HAP-1 (cell line): ENCODE measurements around the gene IGLON5.

Experiments
- DNase-seq, 2 experiments: peaks; one replicate each; pipeline ENCODE4 v3.0.0-alpha.2; 2016 to 2020; ENCODE audit warnings: low spot score in 2 of 2
- H3K27me3 ChIP-seq: fragments of 250-450 bp; sonication (Bioruptor Pico); 2 replicates; pipeline ENCODE4 v1.5.1; 2020; ENCODE audit warnings: low read depth, mild to moderate bottlenecking, moderate library complexity
- H3K36me3 ChIP-seq: fragments of 250-450 bp; sonication (Bioruptor Pico); replicated peaks from 2 replicates; pipeline ENCODE4 v1.5.1; 2020; ENCODE audit warnings: mild to moderate bottlenecking
- H3K4me1 ChIP-seq: fragments of 250-450 bp; sonication (Bioruptor Pico); 2 replicates; pipeline ENCODE4 v1.5.1; 2020; ENCODE audit warnings: mild to moderate bottlenecking
- H3K4me3 ChIP-seq: fragments of 250-450 bp; sonication (Bioruptor Pico); 2 replicates; pipeline ENCODE4 v1.5.1; 2020; ENCODE audit warnings: mild to moderate bottlenecking, moderate library complexity
- H3K9me3 ChIP-seq: fragments of 250-450 bp; sonication (Bioruptor Pico); 2 replicates; pipeline ENCODE4 v1.5.1; 2020; ENCODE audit warnings: mild to moderate bottlenecking, moderate library complexity
- in situ Hi-C: fragments of 300-500 bp; cut with MboI; formaldehyde crosslinking; loops from 3 replicates; pipeline ENCODE4 v1.14.3; 2020; ENCODE audit warnings: low sequenced_read_pairs, inconsistent platforms, mixed read lengths

IGLON5 gene

GRCh38 chr19:51368366-51369282 lies 57.2 kb downstream of the IGLON5 start, which contains the start of gene CLDND2:
Gene CLDND2, minus strand, starts transcription at chr19:51369003. Its CDS starts 426 bp downstream, at chr19:51368577.
- Histone ChIP-seq H3K36me3 (no peaks in the 10 kb centered on the region), H3K27me3 (no peaks in the 10 kb centered on the region), H3K9me3 (no peaks in the 10 kb centered on the region), H3K4me1 (peaks cover 4% of the 10 kb centered on the region; the same call in 1 of the 2 replicates), H3K4me3 (peak within 1 kb of the TSS; percentile 79)
- no peak for DNase-seq
- in situ Hi-C loops: no loop called here

- in situ Hi-C loops: no loop called here
- H3K4me3 ChIP-seq: no peak overlapping the region
Observed at GRCh38 chr19:51370230-51370629, 58.8 kb downstream of the IGLON5 start.

GRCh38 chr19:51371186-51371690 lies 59.8 kb downstream of the IGLON5 start:
- Histone ChIP-seq H3K4me3 (no peak overlapping the region), H3K9me3 (no peaks in the 10 kb centered on the region)

More at GRCh38 chr19:51370230-51370629, 58.8 kb downstream of the IGLON5 start:
- Histone ChIP-seq H3K9me3 (no peaks in the 10 kb centered on the region), H3K36me3 (no peaks in the 10 kb centered on the region), H3K4me1 (peaks cover 4% of the 10 kb centered on the region; the same call in 1 of the 2 replicates), H3K27me3 (no peaks in the 10 kb centered on the region)
- no peak for DNase-seq

GRCh38 chr19:51372021-51372648 lies 60.7 kb downstream of the IGLON5 start:
- H3K4me1 ChIP-seq: peaks cover 4% of the 10 kb centered on the region; the same call in 1 of the 2 replicates
- no peak overlapping the region for H3K4me3 ChIP-seq
- in situ Hi-C loops: no loop called here
- no peaks in the 10 kb centered on the region for H3K36me3 ChIP-seq
- no peak for DNase-seq
- no peaks in the 10 kb centered on the region for H3K27me3 ChIP-seq
- H3K9me3 ChIP-seq: no peaks in the 10 kb centered on the region

More at GRCh38 chr19:51371186-51371690, 59.8 kb downstream of the IGLON5 start:
- Histone ChIP-seq H3K36me3 (no peaks in the 10 kb centered on the region), H3K27me3 (no peaks in the 10 kb centered on the region), H3K4me1 (peaks cover 4% of the 10 kb centered on the region; the same call in 1 of the 2 replicates)
- in situ Hi-C loops: no loop called here
- no peak for DNase-seq

- Histone ChIP-seq H3K9me3 (no peaks in the 10 kb centered on the region), H3K4me3 (no peak within 1 kb of the TSS), H3K27me3 (no peaks in the 10 kb centered on the region), H3K36me3 (no peaks in the 10 kb centered on the region), H3K4me1 (peaks cover 4% of the 10 kb centered on the region; the same call in 1 of the 2 replicates)
- in situ Hi-C loops: no loop called here
- DNase-seq: no peak
Observed at GRCh38 chr19:51372649-51373504, 61.4 kb downstream of the IGLON5 start, which contains the start of gene NKG7. Gene NKG7, minus strand, starts transcription at chr19:51372654. Its CDS starts 119 bp downstream, at chr19:51372535.

- no peaks in the 10 kb centered on the region for H3K36me3 ChIP-seq
- H3K9me3 ChIP-seq: no peaks in the 10 kb centered on the region
- H3K4me3 ChIP-seq: no peak overlapping the region
- in situ Hi-C loops: no loop called here
- H3K27me3 ChIP-seq: no peaks in the 10 kb centered on the region
- DNase-seq: no peak
- H3K4me1 ChIP-seq: no peaks in the 10 kb centered on the region
Observed at GRCh38 chr19:51375504-51376221, 64.2 kb downstream of the IGLON5 start.

GRCh38 chr19:51377422-51377821 lies 66.0 kb downstream of the IGLON5 start:
- no peak for DNase-seq
- Histone ChIP-seq H3K4me3 (no peak overlapping the region), H3K4me1 (no peaks in the 10 kb centered on the region), H3K36me3 (no peaks in the 10 kb centered on the region), H3K9me3 (no peaks in the 10 kb centered on the region), H3K27me3 (no peaks in the 10 kb centered on the region)
- in situ Hi-C loops: no loop called here

GRCh38 chr19:51380379-51380778 lies 68.9 kb downstream of the IGLON5 start:
- in situ Hi-C loops: no loop called here
- no peaks in the 10 kb centered on the region for H3K9me3 ChIP-seq
- H3K27me3 ChIP-seq: no peaks in the 10 kb centered on the region
- H3K4me1 ChIP-seq: no peaks in the 10 kb centered on the region
- H3K36me3 ChIP-seq: no peaks in the 10 kb centered on the region
- DNase-seq: no peak
- H3K4me3 ChIP-seq: no peak overlapping the region
